Measurements from ENCODE around the gene TCF23.

TCF23 gene

DNA sequence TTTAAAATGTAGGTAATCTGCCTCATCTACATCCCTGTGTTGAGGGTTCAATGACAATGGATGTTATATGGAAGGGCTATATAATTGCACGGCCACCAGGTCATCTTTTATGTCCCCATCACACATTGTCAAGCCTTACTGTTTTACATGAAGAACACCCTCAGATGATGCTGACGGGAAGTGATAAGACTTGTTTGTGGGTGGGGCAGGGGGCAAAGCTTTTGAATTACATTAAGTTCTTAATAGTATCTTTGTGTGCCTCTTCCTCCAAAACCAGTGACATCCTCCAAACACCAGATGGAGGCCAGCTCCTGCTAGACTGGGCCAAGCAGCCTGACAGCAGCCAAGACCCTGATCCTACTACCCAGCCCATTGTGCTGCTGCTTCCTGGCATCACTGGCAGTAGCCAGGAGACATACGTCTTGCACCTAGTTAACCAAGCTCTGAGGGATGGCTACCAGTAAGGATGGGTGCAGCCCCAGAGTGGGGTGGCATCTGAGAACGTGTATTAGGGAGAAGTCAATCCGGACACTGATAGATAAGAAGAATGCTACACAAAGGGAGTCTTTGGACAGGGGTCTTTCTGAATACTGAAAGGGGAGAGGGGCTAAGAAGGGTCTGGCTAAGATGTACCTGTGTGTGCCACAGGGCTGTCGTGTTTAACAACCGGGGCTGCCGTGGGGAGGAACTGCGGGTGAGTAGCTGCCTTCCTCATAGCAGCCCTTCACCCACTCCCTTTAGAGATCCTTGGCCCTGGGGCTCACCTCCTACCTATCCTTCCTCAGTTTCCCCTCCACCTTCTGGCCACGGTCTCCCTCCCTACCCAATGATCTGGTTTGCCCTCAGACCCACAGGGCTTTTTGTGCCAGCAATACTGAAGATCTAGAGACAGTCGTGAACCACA lies 19.9 kb upstream of the TCF23 start:
- DNase-seq, result no peak

GRCh38 chr2:27130396-27130795 lies 18.4 kb upstream of the TCF23 start:
- no peak for DNase-seq

DNA sequence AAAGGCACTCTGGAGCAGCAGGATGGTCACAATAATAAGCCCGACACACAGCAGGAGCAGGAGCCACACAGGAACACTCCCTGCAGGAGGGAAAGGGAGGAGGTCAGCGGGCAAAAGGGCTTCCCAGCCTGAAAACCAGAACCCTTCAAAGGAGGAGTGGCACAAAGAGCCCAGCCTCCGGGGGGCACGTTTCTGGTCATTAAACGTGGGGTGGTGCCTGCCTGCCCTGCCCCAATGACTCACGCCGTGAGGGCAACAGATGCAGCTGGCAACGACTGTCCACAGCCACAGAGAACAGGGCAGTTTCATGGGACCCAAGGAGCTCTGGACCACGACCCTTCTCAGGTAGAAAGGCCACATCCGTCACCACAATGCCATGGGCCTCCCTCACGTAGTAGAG lies 17.4 kb upstream of the TCF23 start:
- DNase-seq, result no peak

- DNase-seq, result no peak
Observed at GRCh38 chr2:27133195-27133875, 15.5 kb upstream of the TCF23 start.

DNA sequence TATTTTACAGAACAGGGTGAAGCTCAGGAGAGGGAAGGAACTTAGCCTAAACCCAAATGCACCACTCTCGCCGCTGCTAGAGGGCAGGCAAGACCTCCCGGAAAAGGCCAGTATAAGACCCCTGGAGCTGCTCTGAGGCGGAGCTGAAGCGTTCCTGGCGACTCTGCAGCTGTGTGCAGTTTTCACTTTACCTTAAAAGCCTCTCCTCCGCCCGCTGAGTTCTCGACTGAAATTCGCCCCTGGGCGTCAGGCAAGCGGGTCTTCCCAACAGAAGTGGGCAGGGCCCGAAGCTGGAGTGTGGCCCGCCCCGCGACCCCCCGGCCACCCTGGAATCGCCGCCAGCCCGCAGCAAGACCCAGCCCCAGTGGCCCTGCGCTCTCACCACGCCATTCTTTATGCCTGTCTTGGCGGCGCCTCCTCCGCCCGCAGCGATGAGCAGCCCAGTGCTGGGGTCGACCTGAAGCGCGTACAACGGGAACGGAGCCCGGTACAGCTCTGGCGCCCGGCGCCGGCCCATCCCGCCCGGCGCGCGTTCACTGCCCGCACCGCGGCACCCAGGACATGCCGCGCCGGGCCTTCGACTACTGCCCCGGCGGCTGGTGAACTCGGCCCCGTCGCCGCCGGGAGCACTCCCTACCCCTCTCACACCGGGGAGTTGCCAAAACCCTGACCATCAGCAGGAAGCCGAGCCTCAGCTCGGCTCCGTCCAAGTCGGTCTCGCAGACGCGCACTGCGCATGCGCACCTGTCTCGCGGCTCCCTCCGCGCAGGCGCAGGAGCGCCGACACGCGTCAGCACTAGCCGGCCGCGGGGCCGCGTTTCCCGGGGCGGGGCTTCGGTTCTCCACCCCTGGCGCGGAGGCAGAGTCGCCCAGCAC lies 14.7 kb upstream of the TCF23 start, which contains the start of gene PREB:
PREB (minus strand) TSS at position 732 of the 876 bp plus-strand sequence; CDS start at position 517, 215 bp downstream.
- peak; percentile 97 for DNase-seq

GRCh38 chr2:27134781-27135477 lies 13.9 kb upstream of the TCF23 start:
- DNase-seq, result no peak

DNA sequence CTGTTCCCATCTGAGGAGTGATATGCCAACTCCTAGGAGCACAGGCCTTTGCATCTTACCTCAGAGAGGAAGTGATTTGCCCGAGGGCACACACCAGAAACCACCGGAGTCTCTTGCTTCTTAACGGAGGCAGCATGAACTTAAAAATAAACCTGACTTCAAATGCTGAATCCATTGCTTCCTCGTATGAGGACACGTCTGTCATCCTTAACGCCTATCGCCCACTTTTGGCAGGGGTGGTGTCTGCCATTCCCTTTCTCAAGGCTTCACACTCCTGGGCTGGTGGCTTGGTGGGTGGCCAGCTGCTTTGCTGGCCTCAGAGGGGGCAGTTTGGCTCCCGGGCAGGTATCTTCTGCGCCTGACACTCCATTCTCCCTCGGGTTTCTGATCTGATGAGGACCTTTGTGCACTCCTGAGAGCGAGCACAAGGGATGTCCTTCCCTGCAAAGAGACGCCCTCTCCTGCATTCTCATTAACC lies 13.3 kb upstream of the TCF23 start:
- no peak for DNase-seq

DNA sequence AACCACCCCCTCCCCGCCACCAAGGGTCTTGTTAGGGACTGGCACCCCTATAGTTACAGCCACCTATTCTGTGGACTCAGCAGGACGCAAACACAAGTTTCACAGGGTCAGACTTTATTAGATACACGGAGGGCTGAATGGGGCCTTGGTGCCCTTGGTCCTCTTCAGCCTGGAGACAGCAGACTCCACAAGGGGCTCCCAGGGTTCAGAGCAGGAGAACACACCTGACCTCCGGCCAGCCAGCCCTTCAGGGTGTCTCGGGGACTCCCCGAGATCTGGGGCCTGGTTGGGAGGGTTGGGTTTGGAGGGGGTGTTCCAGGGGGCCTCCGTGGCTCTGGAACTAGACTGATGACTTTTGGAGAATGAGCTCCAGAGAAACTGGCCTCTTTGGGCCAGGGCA lies 12.1 kb upstream of the TCF23 start:
- DNase-seq, result no peak

DNA sequence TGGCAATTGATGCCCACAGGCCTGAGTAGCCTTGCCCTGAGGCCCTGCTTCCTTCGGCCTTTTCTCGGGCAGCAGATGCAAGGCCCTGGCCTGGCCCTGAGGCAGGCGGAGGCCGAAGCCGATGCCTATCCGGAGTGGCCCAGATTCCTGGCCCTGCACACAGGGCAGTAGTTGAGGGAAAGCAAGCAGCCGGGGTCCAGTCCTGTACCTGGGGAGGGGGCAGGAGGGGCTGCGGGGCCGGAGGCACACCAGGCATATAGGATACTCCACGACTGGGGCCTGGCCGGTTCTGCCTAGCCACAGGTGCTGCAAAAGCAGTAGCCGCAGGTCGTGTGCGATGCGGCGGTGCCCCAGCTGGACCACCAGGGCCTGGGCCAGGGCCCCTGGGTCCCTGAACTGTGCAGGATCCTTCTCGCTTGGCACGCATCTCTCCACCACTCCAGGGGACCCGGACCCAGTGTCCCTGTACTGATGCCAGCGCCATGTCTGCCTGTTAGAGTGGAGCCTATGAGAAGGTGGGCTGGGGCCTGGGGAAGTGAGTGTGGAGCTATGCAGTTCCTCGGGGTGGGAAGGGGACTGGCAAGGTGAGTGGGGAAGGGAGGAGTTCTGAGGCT lies 11.4 kb upstream of the TCF23 start:
- no peak for DNase-seq

DNA sequence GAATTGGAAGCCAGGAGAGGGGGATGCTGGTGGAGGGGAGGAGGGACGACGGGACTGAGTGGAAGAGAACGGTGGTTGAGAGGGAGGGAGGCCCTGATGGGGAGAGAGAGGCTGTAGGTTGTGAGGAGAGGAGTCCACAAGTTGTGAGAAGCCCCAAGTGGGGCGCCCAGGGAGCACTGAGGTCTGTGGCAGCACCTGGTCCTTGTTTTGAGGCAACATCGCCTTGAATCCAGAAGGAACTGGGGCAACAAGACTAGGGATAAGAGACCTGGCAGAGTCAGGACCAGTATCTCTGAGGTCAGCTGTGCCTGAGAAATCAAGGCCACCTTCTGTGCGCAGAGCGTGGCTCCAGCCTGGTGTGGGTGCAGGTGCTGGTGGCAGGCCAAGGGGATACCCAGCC lies 10.7 kb upstream of the TCF23 start:
- DNase-seq, result no peak

DNA sequence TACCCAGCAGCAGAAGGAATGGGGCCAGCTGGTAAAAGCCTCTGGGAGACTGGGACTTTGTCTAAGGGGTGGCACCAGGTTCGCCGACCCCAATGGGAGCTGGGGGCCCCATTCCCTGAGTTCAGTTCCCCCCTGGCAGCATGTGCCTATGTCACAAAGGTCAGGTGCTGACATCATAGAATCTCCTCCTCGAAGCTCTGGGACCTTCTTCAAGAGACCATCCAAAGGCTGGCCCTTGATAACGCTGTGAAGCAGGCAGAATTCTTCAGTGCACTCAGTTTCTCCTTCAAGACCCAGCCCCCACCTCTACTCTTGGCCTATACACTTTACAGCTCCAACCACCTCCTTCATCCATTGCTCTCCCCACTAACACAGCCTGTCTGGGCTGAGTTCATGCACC lies 9.5 kb upstream of the TCF23 start, which contains the start of gene PRR30:
PRR30 (minus strand) TSS at position 101 of the 400 bp plus-strand sequence. CDS start 1,081 bp downstream, outside the sequence.
- no peak for DNase-seq

DNA sequence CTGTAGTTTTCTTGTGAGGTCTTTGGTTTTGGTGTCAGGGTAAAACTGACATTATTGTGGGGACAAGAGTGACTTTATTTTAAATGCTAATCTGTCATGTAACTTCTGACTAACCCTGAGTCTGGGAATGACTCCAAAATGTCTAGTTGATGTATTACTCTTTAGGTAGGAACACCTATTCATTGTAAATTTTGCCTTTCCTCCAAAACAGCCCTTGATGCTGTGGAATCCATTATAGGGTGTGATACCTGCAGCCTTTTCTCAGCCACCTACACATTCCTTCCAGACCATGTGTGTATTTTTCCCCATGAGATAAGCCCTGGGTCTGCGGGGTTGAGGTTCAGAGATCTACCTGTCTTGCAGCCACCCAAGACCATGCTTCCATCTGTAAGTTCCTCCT lies 5.5 kb upstream of the TCF23 start:
- no peak for DNase-seq

DNA sequence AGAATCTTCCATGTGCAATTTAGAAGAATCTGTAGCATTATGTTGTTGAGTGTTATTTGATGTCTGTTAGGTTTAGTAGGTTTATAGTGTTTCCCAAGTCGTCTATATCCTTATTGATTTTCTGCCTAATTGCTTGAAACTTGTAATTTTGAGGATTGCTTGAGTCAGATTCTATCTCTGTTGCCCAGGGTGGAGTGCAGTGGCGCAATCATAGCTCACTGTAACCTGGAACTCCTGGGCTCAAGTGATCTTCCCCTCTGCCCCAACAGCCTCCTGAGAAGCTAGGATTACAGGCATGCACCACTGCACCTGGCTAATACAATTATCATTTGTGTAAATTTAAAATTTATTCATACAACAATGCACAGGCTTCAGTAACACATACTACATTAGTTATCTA lies 3.1 kb upstream of the TCF23 start:
- no peak for DNase-seq

DNA sequence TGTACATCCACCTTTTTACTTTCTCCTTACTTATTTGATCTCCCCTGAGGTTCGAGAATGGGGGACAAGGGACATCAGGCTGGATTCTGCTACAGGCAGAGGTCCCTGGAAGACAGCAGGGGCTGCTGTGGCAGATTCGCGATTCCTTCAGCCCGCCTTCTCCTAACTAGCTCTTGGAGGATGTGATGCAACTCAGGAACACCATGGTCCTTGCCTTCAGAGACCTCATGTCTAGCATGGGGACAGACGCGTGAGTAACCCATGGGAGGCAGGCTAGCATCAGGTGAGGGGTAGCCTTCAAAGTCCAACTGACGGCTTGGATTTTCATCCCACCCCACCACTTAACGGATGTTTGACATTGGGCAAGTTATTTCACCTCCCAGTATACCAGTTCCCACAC lies 869 bp upstream of the TCF23 start:
- no peak for DNase-seq

DNA sequence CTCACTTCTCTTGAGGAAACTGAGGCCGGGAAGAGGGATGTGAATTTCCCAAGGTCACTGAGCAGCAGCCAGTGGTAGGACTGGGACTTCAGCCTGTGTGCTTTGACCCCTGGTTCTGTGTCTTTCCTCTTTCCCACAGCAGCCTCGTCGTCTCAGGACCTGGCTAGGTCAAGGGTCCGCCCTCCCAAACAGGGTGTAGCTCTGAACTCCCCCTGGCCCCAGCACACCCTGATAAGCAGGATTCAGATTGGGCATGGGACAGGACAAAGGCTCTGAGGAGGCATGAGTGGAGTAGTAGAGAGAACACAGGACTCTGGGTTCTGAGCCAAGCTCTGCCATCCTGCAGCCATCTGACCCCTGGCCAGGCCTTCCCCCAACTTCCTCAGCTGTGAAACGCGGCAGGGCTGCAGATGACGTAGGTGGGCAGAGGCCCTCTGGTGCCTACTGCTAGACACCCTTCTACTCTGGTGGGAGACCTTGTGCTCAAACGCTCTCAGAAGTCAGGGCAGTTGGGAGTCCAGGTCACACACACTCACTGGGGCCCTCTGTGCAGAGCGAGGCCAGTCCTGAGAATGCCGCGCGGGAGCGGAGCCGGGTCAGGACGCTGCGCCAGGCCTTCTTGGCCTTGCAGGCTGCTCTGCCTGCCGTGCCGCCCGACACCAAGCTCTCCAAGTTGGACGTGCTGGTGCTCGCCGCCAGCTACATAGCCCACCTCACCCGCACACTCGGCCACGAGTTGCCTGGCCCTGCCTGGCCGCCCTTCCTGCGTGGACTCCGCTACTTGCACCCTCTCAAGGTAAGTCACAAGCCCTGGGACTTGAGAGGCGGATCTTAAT lies 984 bp downstream of the TCF23 start:
- DNase-seq, result no peak

GRCh38 chr2:27150639-27151230 lies 1.9 kb downstream of the TCF23 start:
- no peak for DNase-seq

DNA sequence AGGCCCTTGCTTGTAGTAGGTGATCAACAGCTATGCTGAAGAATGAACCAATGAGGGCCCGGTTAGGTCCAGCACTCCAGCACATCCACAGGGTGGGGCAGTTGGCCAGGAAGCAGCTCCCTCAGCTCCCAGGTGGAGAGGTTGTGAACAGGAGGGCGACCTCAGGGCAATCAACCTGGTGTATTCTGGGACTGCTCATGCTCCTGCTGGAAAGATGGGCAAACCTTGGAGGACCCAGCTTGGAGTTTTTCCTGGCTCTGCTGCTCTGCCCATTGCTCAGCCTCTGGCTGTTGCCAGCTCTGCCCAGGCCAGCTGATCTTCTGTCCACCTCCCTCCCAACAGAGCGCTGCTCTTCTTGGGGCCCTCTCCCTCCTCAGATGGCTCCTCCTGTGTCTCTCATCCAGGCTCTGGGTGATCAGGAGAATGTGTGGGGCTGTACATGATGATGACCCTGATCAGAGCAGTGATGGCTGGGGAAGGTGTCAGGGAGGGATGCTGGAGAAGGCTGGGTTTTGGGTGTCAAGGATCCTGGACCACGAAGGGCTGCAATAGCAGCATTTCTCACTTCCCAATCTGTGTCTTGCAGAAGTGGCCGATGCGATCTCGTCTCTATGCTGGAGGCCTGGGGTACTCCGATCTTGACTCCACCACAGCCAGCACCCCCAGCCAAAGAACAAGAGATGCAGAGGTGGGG lies 3.4 kb downstream of the TCF23 start:
- peak; percentile 14 for DNase-seq

DNA sequence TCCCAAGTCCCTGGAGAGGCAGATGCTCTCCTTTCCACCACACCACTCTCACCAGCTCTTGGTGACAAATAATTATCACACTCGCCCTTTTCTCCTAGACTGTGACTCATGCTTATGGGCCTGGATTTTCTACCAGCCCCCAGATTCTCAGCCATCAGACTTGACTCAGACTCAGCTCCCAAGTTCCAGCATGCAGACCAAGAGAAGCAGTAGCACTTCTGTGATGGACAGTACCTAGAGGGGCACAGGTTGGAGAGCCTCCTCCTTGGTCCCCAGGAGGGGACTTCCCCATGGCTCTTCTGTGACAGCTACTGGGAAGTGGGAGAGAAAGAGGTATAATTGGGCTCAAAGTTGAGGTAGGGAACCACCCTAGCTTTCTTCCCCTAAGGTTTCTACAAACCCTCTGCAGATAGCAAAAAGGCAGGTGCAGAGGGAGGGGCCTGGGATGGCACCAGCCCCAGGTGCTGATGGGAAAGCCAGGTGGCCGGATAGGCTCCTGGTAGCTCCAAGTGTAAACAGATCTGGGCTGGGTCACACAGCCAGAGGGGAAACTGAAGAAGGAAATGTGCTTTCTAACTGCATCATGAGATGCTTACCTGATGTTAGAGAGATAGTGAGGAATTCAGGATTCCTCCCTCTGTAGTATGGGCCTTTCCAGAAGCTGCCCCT lies 4.1 kb downstream of the TCF23 start:
- peak; percentile 80 for DNase-seq

DNA sequence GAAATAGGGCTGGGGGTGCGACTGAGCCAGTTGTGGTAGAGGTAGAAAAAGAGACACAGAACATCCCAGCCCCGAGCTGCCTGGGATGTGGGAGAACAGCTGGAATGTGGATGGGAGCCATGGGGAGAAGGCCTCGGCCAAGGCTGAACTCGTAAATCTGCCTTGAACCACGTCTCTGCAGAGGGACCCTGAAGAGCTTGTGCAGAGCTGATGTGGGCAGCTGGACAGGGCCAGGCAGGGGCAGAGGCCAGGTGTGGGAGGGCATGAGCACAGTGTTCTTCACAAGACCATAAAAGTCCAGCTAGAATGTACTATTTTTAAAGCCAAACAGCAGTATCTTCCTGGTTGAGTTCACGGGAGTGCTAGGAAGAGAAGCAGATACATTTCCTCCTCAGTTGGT lies 5.7 kb downstream of the TCF23 start:
- DNase-seq, result no peak
